Vagina (tissue), 2 donors: ENCODE data around the gene TBC1D7.

Experiments used
- POLR2A ChIP-seq, 2 donors: fragments of 450-650 bp; IDR thresholded peaks; one replicate each; pipeline ENCODE4 v1.6.1; 2017; ENCODE audit warnings: antibody characterized with exemption in 2 of 2, mild to moderate bottlenecking in 2 of 2, moderate library complexity in 2 of 2
- TF ChIP-seq, protein P1 (sequence below), 3 experiments: fragments of 450-650 bp in 2 of 3; fragments of 200-600 bp in 1 of 3; sonication (generic) in 1 of 3; IDR thresholded peaks; one replicate each; pipeline ENCODE4 v1.5.1; 2017 to 2019; ENCODE audit warnings: antibody characterized with exemption in 3 of 3, mild to moderate bottlenecking in 2 of 3, moderate library complexity in 2 of 3

DNA sequence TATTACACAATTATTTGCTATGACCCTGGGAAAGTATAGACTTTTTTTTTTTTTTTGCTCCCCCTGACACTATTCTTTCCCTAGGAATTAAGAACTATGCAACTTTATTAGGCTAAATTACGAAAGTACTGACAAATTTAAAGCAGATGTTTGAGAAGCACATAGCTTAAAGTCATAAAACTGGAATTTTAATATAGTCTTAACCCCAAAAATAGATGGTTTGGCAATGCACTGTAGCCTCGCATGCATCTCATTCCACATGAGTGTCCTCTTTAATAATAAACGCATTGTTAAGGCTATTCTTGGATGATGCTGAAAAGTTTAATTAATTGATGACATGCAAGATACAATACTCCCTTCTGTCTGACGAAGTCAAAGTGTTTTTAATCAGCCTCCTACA is 49.3 kb downstream of the TBC1D7 start:
- TF ChIP-seq, protein P1, sequence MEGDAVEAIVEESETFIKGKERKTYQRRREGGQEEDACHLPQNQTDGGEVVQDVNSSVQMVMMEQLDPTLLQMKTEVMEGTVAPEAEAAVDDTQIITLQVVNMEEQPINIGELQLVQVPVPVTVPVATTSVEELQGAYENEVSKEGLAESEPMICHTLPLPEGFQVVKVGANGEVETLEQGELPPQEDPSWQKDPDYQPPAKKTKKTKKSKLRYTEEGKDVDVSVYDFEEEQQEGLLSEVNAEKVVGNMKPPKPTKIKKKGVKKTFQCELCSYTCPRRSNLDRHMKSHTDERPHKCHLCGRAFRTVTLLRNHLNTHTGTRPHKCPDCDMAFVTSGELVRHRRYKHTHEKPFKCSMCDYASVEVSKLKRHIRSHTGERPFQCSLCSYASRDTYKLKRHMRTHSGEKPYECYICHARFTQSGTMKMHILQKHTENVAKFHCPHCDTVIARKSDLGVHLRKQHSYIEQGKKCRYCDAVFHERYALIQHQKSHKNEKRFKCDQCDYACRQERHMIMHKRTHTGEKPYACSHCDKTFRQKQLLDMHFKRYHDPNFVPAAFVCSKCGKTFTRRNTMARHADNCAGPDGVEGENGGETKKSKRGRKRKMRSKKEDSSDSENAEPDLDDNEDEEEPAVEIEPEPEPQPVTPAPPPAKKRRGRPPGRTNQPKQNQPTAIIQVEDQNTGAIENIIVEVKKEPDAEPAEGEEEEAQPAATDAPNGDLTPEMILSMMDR (IDR thresholded peaks at IDR 0.05) = no peak
- TF ChIP-seq POLR2A (IDR thresholded peaks at IDR 0.05) = no peak
